ENCODE data around the gene RYR3. TPM values are rescaled to one million over a fixed set of nuclear protein-coding genes. Genes with fewer than 3 reads are reported as not detected.

Gene RYR3
- total and polyA plus RNA-seq, 2 of the 13 experiments (the other 11 are each of a cell fraction or from before 2014, with no cell fraction given): not detected

GRCh38 chr15:33315044-33315443 lies 4.3 kb downstream of the RYR3 start:
- Histone ChIP-seq H3K4me1 (ENCODE audit: insufficient read depth, low read length) (no peaks in the 10 kb centered on the region), H3K9me3 (ENCODE audit: low read length) (no peaks in the 10 kb centered on the region), H2AFZ (ENCODE audit: low read length) (no peak overlapping the region), H3K79me2 (ENCODE audit: insufficient read depth, low read length) (no peaks in the 10 kb centered on the region), H3K4me3 (replicated peaks in 1 of 3; ENCODE audit: insufficient read depth in 1 of 3, low read depth in 2 of 3, low read length in 3 of 3) (no peak overlapping the region), H3K4me2 (ENCODE audit: low read depth, low read length) (no peak overlapping the region), H3K9ac (ENCODE audit: insufficient read depth, low read depth, low read length) (no peak overlapping the region), H3K27ac (ENCODE audit: extremely low read length, insufficient read depth, low read length) (no peak overlapping the region), H4K20me1 (ENCODE audit: insufficient read depth, low read length) (no peaks in the 10 kb centered on the region), H3K36me3 (replicated peaks in 1 of 2; ENCODE audit: control insufficient read depth in 1 of 2, insufficient read depth in 2 of 2, low read length in 2 of 2) (no peaks in the 10 kb centered on the region), H3K27me3 (ENCODE audit: control insufficient read depth in 1 of 2, insufficient read depth in 2 of 2, low read length in 2 of 2) (peaks cover 0 to 18% of the 10 kb centered on the region in 2 experiments; a peak in 1 of 5 replicates)
- WGBS (ENCODE audit: low lambda C conversion rate): 68% methylated on average over 4 of the region's 7 CpGs
- BruUV-seq (replicated peaks): no TSS peak
- FAIRE-seq (no peak), ATAC-seq (no peak), DNase-seq (ENCODE audit: low spot score) (no peak)
- POLR2A ChIA-PET: no interaction called here
- CTCF ChIA-PET (ENCODE audit: low intra/inter-chr PET ratio, low total read pairs): no interaction called here
- in situ Hi-C loops (cut with HindIII; ENCODE audit: extremely low pct_ligation_motif_present, low pct_unique_long_range_greater_than_20kb) (no loop called here), intact Hi-C loops (cut with micrococcal nuclease; ENCODE audit: unreplicated experiment) (no loop called here)
- no peak for TF ChIP-seq PHF21A (CRISPR knock-in tag; IDR thresholded peaks at IDR 0.05)
- TF ChIP-seq ZNF674 (CRISPR knock-in tag; IDR thresholded peaks at IDR 0.05; ENCODE audit: low read depth): no peak

GRCh38 chr15:33317896-33318295 lies 7.1 kb downstream of the RYR3 start:
- no TSS peak for BruUV-seq (replicated peaks)
- H4K20me1 ChIP-seq (ENCODE audit: insufficient read depth, low read length): no peaks in the 10 kb centered on the region
- DNase-seq (ENCODE audit: low spot score) (no peak), ATAC-seq (no peak), FAIRE-seq (no peak)
- no peaks in the 10 kb centered on the region for H3K9me3 ChIP-seq (ENCODE audit: low read length)
- ChIA-PET POLR2A (no interaction called here), CTCF (ENCODE audit: low intra/inter-chr PET ratio, low total read pairs) (no interaction called here)
- no peaks in the 10 kb centered on the region for H3K4me1 ChIP-seq (ENCODE audit: insufficient read depth, low read length)
- H3K79me2 ChIP-seq (ENCODE audit: insufficient read depth, low read length): no peaks in the 10 kb centered on the region
- peaks cover 0 to 8% of the 10 kb centered on the region in 2 experiments; a peak in 1 of 5 replicates for H3K27me3 ChIP-seq (ENCODE audit: control insufficient read depth in 1 of 2, insufficient read depth in 2 of 2, low read length in 2 of 2)
- H3K9ac ChIP-seq (ENCODE audit: insufficient read depth, low read depth, low read length): no peak overlapping the region
- no peak overlapping the region for H3K27ac ChIP-seq (ENCODE audit: extremely low read length, insufficient read depth, low read length)
- no peak overlapping the region for H2AFZ ChIP-seq (ENCODE audit: low read length)
- no peak overlapping the region for H3K4me2 ChIP-seq (ENCODE audit: low read depth, low read length)
- in situ Hi-C loops (cut with HindIII; ENCODE audit: extremely low pct_ligation_motif_present, low pct_unique_long_range_greater_than_20kb): no loop called here
- H3K36me3 ChIP-seq (replicated peaks in 1 of 2; ENCODE audit: control insufficient read depth in 1 of 2, insufficient read depth in 2 of 2, low read length in 2 of 2): no peaks in the 10 kb centered on the region
- H3K4me3 ChIP-seq (replicated peaks in 1 of 3; ENCODE audit: insufficient read depth in 1 of 3, low read depth in 2 of 3, low read length in 3 of 3): no peak overlapping the region
- intact Hi-C loops (cut with micrococcal nuclease; ENCODE audit: unreplicated experiment): no loop called here
- no peak for TF ChIP-seq ZNF317 (CRISPR knock-in tag; IDR thresholded peaks at IDR 0.05)
- TF ChIP-seq REL (CRISPR knock-in tag; conservative IDR thresholded peaks at IDR 0.05): no peak
- TF ChIP-seq ZBTB14 (CRISPR knock-in tag; IDR thresholded peaks at IDR 0.05): no peak
- TF ChIP-seq SPEN (CRISPR knock-in tag; IDR thresholded peaks at IDR 0.05; ENCODE audit: low read depth): no peak
- no peak for TF ChIP-seq E2F2 (CRISPR knock-in tag; IDR thresholded peaks at IDR 0.05; ENCODE audit: borderline replicate concordance)
- TF ChIP-seq ARNTL (CRISPR knock-in tag; IDR thresholded peaks at IDR 0.05): no peak
- TF ChIP-seq U2AF2 (IDR thresholded peaks at IDR 0.05; ENCODE audit: low read depth, low read length): no peak
- no peak for TF ChIP-seq ZNF280B (CRISPR knock-in tag; IDR thresholded peaks at IDR 0.05; ENCODE audit: borderline replicate concordance)
- no peak for TF ChIP-seq FOXK2 (IDR thresholded peaks at IDR 0.05)
- no peak for TF ChIP-seq HOXA9 (CRISPR knock-in tag; IDR thresholded peaks at IDR 0.05; ENCODE audit: borderline replicate concordance)
- TF ChIP-seq NR3C1 (CRISPR knock-in tag; IDR thresholded peaks at IDR 0.05): no peak
- no peak for TF ChIP-seq CSRNP1 (CRISPR knock-in tag; IDR thresholded peaks at IDR 0.05)

Data from HepG2 (cell line).